Left ventricle myocardium superior (tissue), 1 donor: ENCODE measurements around the gene SAFB. TPM values are rescaled to one million over a fixed set of nuclear protein-coding genes. Genes with fewer than 3 reads are reported as not detected.
A peak's percentile ranks its signal among the peaks of the same experiment; 100 is the strongest.
"Not testable (repeated sequence)": the region's sequence is repeated elsewhere in the genome, so short reads cannot be mapped to it uniquely, and the experiment has no call there.

ENCODE experiments used
- ATAC-seq: fragments of 200-7000 bp; cut with Tn5 transposase; one replicate; pipeline ENCODE4 v1.9.1; 2020; ENCODE audit warnings: mild to moderate bottlenecking, moderate library complexity
- DNase-seq: peaks from one replicate; pipeline ENCODE4 v3.0.0-alpha.2; 2020
- intact Hi-C: fragments of 100-400 bp; cut with micrococcal nuclease; formaldehyde crosslinking; loops from one replicate; pipeline ENCODE4 v1.11.0; 2022
- total RNA-seq: library from RNA; stranded (reverse); fragmentation: NEBNext Ultra II Directional; extraction: Animal tissue kit (Norgen Biotek cat#: 25700); gene quantifications from one replicate; pipeline ENCODE4 v1.2.1, GENCODE V29; 2021
- donor health status: DM: no; HTN: yes; CAD: no; lungs with severe emphysema.

SAFB gene
- total RNA-seq, 1 donor from 2014 or later = 66.6 TPM

GRCh38 chr19:5593343-5594255, 29.3 kb upstream of the SAFB start:
- intact Hi-C loops = no loop called here
- ATAC-seq (no peak), DNase-seq (no peak)

GRCh38 chr19:5594521-5594950, 28.3 kb upstream of the SAFB start:
- intact Hi-C loops = no loop called here
- DNase-seq (no peak), ATAC-seq (no peak)

GRCh38 chr19:5595129-5595528, 27.8 kb upstream of the SAFB start:
- no peak for DNase-seq
- no peak for ATAC-seq
- intact Hi-C loops = no loop called here

GRCh38 chr19:5595745-5596144, 27.1 kb upstream of the SAFB start:
- no peak for DNase-seq
- ATAC-seq = no peak

DNA sequence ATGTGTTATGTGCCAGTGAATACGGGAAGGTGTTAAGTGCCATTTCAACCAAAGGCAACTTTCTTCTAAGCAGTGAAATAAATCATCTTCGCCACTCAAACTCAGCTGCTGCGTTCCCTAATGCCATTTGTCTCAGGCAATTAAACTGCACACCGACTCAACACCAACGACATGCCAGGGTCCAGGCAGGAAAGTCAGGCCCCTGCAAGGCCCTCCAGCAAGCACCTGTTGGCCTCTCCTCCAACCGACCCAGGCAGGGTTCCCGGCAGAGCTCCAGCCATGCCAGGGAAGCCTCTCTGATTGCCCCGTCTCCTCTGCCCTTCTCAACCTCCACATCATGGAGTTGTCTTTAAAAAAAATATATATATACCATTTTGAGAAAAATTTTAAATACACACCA, 22.1 kb upstream of the SAFB start:
- no peak for ATAC-seq
- DNase-seq = no peak
- intact Hi-C loops = no loop called here

More at GRCh38 chr19:5595745-5596144, 27.1 kb upstream of the SAFB start:
- intact Hi-C loops = no loop called here

GRCh38 chr19:5603626-5604025, 19.3 kb upstream of the SAFB start:
- intact Hi-C loops = no loop called here
- ATAC-seq (no peak), DNase-seq (no peak)

- ATAC-seq (no peak), DNase-seq (no peak)
- intact Hi-C loops = no loop called here
These were observed 17.5 kb upstream of the SAFB start for GRCh38 chr19:5605362-5605761.

GRCh38 chr19:5607318-5608275, 15.3 kb upstream of the SAFB start:
- intact Hi-C loops = no loop called here
- DNase-seq = no peak
- ATAC-seq = peak; percentile 58

GRCh38 chr19:5608291-5608690, 14.6 kb upstream of the SAFB start:
- ATAC-seq (no peak), DNase-seq (no peak)
- intact Hi-C loops = no loop called here

GRCh38 chr19:5608766-5609165, 14.1 kb upstream of the SAFB start:
- DNase-seq, intact Hi-C loops: not testable (repeated sequence)

GRCh38 chr19:5609881-5610448, 12.9 kb upstream of the SAFB start:
- DNase-seq (no peak), ATAC-seq (no peak)
- intact Hi-C loops = no loop called here

More at GRCh38 chr19:5608766-5609165, 14.1 kb upstream of the SAFB start:
- ATAC-seq = not testable (repeated sequence)

GRCh38 chr19:5612891-5613865, 9.7 kb upstream of the SAFB start:
- DNase-seq (no peak), ATAC-seq (peak; percentile 54)
- intact Hi-C loops = no loop called here

GRCh38 chr19:5615756-5616327, 7.0 kb upstream of the SAFB start:
- DNase-seq (no peak), ATAC-seq (no peak)
- intact Hi-C loops = no loop called here

DNA sequence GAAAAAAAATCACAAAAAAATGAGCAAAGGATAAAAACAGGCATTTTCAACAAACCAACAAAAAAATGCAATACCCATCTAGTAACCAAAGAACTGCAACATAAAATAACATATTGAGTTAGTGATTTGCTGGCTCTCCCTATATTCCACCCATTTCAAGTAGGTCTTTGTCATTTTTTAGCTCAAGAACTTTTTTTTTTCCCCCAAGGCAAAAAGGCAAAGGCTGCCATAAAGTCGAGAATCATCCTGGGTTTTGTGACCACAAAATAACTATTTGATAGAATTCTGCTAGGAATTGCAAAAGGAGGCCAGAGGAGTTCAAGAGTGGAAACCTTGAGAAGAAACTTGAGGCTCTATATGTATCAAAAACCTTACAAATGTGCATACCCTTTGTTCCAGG, 5.8 kb upstream of the SAFB start:
- intact Hi-C loops = no loop called here
- ATAC-seq = no peak
- no peak for DNase-seq

DNA sequence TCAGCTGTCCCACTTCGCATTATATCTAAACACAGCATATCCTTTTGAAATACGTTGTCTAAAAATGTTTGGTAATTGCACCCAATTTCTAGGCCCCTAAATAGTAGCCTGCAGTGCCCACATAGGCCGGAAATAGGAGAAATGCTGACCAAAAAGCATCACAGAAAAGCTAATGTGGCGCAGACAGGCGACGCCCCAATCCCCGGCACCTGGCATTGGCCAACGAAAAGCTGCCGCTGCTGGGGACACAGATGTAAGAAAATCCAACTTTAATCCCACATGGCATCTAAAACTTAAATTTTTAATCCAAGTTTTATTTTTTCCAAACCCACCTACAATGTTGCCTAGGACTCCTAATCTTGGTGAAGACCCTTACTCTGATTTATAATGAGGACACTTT, 4.3 kb upstream of the SAFB start:
- intact Hi-C loops = no loop called here
- ATAC-seq = no peak

GRCh38 chr19:5619946-5620345, 2.9 kb upstream of the SAFB start:
- no peak for ATAC-seq
- intact Hi-C loops = no loop called here
- DNase-seq = no peak

More for the DNA sequence above, 4.3 kb upstream of the SAFB start:
- no peak for DNase-seq

DNA sequence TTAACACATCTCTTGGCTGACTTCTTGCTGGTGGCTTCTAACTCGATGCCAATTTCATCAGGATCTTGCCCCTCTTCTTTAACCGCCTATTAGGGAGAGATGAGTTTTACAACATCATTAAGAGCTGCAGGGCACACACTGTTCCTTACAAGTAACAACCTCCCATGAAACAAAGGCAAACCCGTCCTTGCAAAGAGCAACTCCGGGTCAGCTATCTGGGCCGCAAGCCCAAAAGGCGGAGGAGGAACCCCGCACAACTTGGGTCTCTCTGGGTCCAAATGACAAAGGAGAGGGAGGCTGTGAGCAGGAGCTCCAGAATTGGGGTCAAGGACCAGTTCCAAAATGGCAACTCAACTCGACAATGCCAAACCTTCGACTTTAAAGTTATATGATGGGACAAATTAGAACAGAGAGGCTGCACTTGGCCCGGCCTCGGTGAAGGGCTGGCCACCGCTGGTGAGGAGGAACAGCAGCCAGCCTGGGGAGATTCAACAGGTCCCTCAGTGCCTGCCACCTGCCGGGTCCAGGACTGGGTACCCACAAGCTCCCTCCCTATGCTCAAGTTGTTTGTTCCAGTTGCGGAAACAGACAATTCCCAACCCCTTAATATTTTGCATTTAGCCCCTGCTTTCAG, 1.5 kb upstream of the SAFB start:
- intact Hi-C loops = no loop called here
- peak; percentile 41 for DNase-seq

More for the DNA sequence above, 1.5 kb upstream of the SAFB start:
- ATAC-seq = no peak
